ENCODE data around the gene TBC1D10A. TPM values are rescaled to one million over a fixed set of nuclear protein-coding genes. Genes with fewer than 3 reads are reported as not detected.

Gene TBC1D10A
- total RNA-seq, 1 experiment from 2014 or later = 8.4 TPM

- H3K27ac ChIP-seq (ENCODE audit: insufficient read length, low read depth, low read length) = no peak overlapping the region
- H3K9me3 ChIP-seq (ENCODE audit: control insufficient read depth, low read depth, low read length) = no peaks in the 10 kb centered on the region
- no peak overlapping the region for H3K14ac ChIP-seq (ENCODE audit: insufficient read depth, low read length)
- no peak overlapping the region for H4K5ac ChIP-seq (ENCODE audit: insufficient read length, low read depth, low read length)
- Mint-ChIP-seq H3K27ac (peak overlapping the region in 1 of 3 experiments; percentile 73; a peak in 2 of 7 replicates), H3K4me1 (no peaks in the 10 kb centered on the region), H3K4me3 (no peak overlapping the region), H3K36me3 (ENCODE audit: insufficient read depth in 1 of 3, low read depth in 3 of 3) (peaks cover 44 to 84% (median 83%) of the 10 kb centered on the region in 3 experiments), H3K9me3 (no peaks in the 10 kb centered on the region), H3K27me3 (ENCODE audit: low read depth) (no peaks in the 10 kb centered on the region)
- no peaks in the 10 kb centered on the region for H4K20me1 ChIP-seq (ENCODE audit: control insufficient read depth, insufficient read depth, insufficient read length)
- no peaks in the 10 kb centered on the region for H3K23me2 ChIP-seq (ENCODE audit: insufficient read length, low read depth, low read length, poor library complexity, severe bottlenecking)
- H3T11ph ChIP-seq (ENCODE audit: low read length) = no peak overlapping the region
- H3K4ac ChIP-seq (ENCODE audit: low read depth, low read length) = no peak overlapping the region
- no peak overlapping the region for H3K23ac ChIP-seq (ENCODE audit: insufficient read length, low read depth, low read length)
- TF ChIP-seq CTCF (conservative IDR thresholded peaks at IDR 0.05) = no peak
- no peak overlapping the region for H3K56ac ChIP-seq (ENCODE audit: insufficient read length, low read depth, low read length)
- H2BK15ac ChIP-seq (ENCODE audit: low read depth, low read length) = no peak overlapping the region
- no peaks in the 10 kb centered on the region for H3K27me3 ChIP-seq (ENCODE audit: insufficient read depth, low read length)
- H2BK20ac ChIP-seq (ENCODE audit: low read depth, low read length, poor library complexity, severe bottlenecking) = no peak overlapping the region
- no peak overlapping the region for H4K91ac ChIP-seq (ENCODE audit: insufficient read length, low read depth, low read length)
- no CpG with 5 or more reads among the region's 4 CpGs for WGBS (ENCODE audit: extremely low coverage, insufficient read length, low lambda C conversion rate)
- no peak overlapping the region for H3K9ac ChIP-seq (ENCODE audit: extremely low read depth, insufficient read length, low read length)
- H3K18ac ChIP-seq (ENCODE audit: insufficient read length, low read depth, low read length) = no peak overlapping the region
- H2AFZ ChIP-seq (ENCODE audit: low read length) = no peak overlapping the region
- no peak overlapping the region for H2AK5ac ChIP-seq (ENCODE audit: insufficient read length, low read length)
- peaks cover 7% of the 10 kb centered on the region; the same call in 1 of the 2 replicates for H3K79me2 ChIP-seq (ENCODE audit: insufficient read depth, low read length)
- DNase-seq = no peak
- no peaks in the 10 kb centered on the region for H3K4me1 ChIP-seq (ENCODE audit: insufficient read depth, low read length)
- H2BK5ac ChIP-seq (ENCODE audit: insufficient read length, low read length) = no peak overlapping the region
- no peak overlapping the region for H3K4me2 ChIP-seq (ENCODE audit: insufficient read depth, insufficient read length, low read length)
- H3K79me1 ChIP-seq (ENCODE audit: insufficient read depth, low read depth, low read length, poor library complexity, severe bottlenecking) = no peaks in the 10 kb centered on the region
- no peak overlapping the region for H4K8ac ChIP-seq (replicated peaks; ENCODE audit: insufficient read length, low read depth, low read length)
- H2BK12ac ChIP-seq (ENCODE audit: insufficient read length, low read depth, low read length) = no peak overlapping the region
- H2BK120ac ChIP-seq (ENCODE audit: low read depth, low read length, poor library complexity, severe bottlenecking) = no peak overlapping the region
Observed at GRCh38 chr22:30348809-30349208, 22.1 kb upstream of the TBC1D10A start.

Measured in H9 (cell line).